Kidney epithelial cell (primary cell): ENCODE data around the gene NAGA. TPM values are rescaled to one million over a fixed set of nuclear protein-coding genes. Genes with fewer than 3 reads are reported as not detected.

Experiments used
- DNase-seq: peaks from one replicate; pipeline ENCODE4 v3.0.0-alpha.2; 2010; ENCODE audit warnings: low read depth
- H3K27me3 ChIP-seq: 2 replicates; pipeline ENCODE4 v1.6.0; 2011; ENCODE audit warnings: low read length; ENCODE audit not compliant: control insufficient read depth, insufficient read depth
- H3K36me3 ChIP-seq: 2 replicates; pipeline ENCODE4 v1.5.1; 2011; ENCODE audit warnings: low read length; ENCODE audit not compliant: control insufficient read depth, insufficient read depth
- H3K4me3 ChIP-seq: 2 replicates; pipeline ENCODE4 v1.5.1; 2011; ENCODE audit warnings: low read depth, mild to moderate bottlenecking, control low read depth, low read length
- CTCF ChIP-seq: IDR thresholded peaks from 2 replicates; pipeline ENCODE4 v1.5.1; 2011; ENCODE audit warnings: mild to moderate bottlenecking, moderate library complexity, low read length, control low read depth, inconsistent platforms; ENCODE audit not compliant: insufficient read depth, poor library complexity, severe bottlenecking
- total RNA-seq: library from RNA; depleted of rRNA; stranded (reverse); fragments of >200 nt; gene quantifications from 2 replicates; pipeline ENCODE4 v1.2.3, GENCODE V29; 2015

The NAGA gene
- total RNA-seq, 1 donor from 2014 or later = 26.3 TPM

DNA sequence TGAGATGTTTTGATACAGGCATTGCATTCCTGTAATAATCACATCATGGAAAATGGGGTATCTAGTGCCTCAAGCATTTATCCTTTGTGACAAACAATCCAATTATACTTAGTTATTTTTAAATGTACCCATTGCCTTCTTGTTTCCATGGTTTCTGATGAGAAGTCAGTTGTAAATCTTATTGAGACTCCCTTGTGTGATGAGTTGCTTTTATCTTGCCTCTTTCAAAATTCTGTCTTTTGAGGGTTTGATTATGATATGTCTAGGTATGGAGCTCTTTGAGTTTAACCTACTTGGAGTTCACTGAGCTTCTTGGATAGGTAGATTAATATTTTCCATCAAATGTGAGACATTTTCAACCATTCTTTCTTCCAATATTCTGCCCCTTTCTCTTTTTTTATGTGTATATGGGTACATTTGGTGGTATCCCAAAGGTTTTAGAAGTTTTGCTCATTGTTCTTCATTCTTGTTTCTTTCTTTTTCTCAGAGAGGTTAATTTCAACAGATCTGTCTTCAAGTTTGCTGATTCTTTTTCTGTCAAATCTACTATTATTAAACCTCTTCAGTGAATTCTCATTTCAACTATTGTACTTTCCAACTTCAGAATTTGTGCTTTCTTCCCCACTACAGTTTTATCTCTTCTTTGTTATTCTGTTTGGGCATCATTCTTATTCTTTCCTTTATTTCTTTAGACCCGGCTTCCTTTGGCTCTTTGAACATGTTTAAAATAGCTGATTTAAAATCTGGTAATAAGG, 13.7 kb downstream of the NAGA start:
- no peak overlapping the region for H3K4me3 ChIP-seq
- H3K27me3 ChIP-seq = no peaks in the 10 kb centered on the region
- no peaks in the 10 kb centered on the region for H3K36me3 ChIP-seq
- TF ChIP-seq CTCF = no peak
- no peak for DNase-seq

GRCh38 chr22:42052765-42053164, 17.8 kb downstream of the NAGA start:
- no peak for DNase-seq
- no peak for TF ChIP-seq CTCF
- no peak overlapping the region for H3K4me3 ChIP-seq

GRCh38 chr22:42050641-42051180, 19.9 kb downstream of the NAGA start:
- Histone ChIP-seq H3K36me3 (no peaks in the 10 kb centered on the region), H3K27me3 (no peaks in the 10 kb centered on the region), H3K4me3 (no peak overlapping the region)
- TF ChIP-seq CTCF = no peak
- no peak for DNase-seq

More at GRCh38 chr22:42052765-42053164, 17.8 kb downstream of the NAGA start:
- Histone ChIP-seq H3K27me3 (no peaks in the 10 kb centered on the region), H3K36me3 (no peaks in the 10 kb centered on the region)

DNA sequence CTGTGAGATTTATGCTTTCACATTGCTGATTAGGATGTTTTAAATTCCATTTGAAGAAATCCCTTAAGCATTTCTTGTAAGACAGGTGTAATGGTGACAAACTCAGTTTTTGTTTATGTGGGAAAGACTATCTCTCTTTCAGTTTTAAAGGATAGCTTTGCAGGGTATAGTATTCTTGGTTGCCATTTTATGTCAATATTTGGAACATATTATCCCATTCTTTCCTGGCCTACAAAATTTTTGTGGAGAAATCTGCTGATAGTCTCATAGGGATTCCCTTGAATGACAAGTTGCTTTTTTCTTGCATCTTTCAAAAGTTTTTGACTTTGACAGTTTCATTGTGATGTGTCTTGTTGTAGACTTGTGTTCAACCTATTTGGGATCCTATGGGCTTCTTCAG, 28.8 kb downstream of the NAGA start:
- Histone ChIP-seq H3K36me3 (no peaks in the 10 kb centered on the region), H3K4me3 (no peak overlapping the region), H3K27me3 (no peaks in the 10 kb centered on the region)
- DNase-seq = no peak
- TF ChIP-seq CTCF = no peak

DNA sequence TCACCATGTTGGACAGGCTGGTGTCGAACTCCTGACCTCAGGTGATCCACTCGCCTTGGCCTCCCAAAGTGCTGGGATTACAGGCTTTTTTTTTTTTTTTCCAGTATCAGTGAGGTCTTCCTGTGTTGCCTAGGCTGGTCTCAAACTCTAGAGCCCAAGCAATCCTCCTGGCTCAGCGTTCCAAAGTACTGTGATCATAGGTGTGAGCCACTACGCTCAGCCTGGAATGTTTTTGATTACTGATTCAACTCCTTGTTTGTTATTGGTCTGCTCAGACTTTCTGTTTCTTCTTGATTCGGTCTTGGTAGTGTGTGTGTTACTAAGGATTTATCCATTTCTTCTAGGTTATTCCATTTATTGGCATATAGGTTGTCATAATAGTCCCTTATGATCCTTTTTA, 31.3 kb downstream of the NAGA start:
- Histone ChIP-seq H3K4me3 (no peak overlapping the region), H3K36me3 (no peaks in the 10 kb centered on the region), H3K27me3 (no peaks in the 10 kb centered on the region)
- no peak for DNase-seq
- TF ChIP-seq CTCF = no peak

DNA sequence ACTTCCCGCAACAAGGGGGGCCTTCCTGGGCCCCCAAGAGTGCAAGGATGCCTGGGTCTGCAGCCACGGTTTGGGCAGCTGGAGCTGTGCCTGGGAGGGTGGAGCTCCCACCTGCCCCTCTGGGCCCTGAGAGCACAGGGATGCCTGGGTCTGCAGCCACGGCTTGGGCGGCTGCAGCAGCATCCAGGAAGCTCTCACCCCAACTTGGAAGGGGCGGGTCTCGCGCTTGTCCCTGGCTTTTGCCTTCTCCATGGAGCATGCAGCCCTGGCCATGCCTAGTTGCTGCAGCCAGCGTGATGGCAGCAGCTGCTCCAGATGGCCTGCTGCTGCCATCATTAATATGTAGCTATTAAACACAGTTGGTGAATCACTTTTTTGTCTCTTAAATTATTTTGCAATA, 35.4 kb downstream of the NAGA start:
- Histone ChIP-seq H3K36me3 (no peaks in the 10 kb centered on the region), H3K4me3 (no peak overlapping the region), H3K27me3 (no peaks in the 10 kb centered on the region)
- no peak for DNase-seq
- no peak for TF ChIP-seq CTCF
